ENCODE measurements around the gene SYT15.

GRCh38 chr10:46538155-46538554 lies 40.8 kb upstream of the SYT15 start:
- no peak for TF ChIP-seq CTCF (conservative IDR thresholded peaks at IDR 0.05; ENCODE audit: low read length)
- TF ChIP-seq EZH2phosphoT487 (IDR thresholded peaks at IDR 0.05; ENCODE audit: borderline replicate concordance): no peak
